ENCODE data around the gene CMTM1. TPM values are rescaled to one million over a fixed set of nuclear protein-coding genes. Genes with fewer than 3 reads are reported as not detected.

Gene CMTM1
- total RNA-seq, 4 donors from 2014 or later: 2.0 to 5.1 (median 2.1) TPM; not detected in 1

DNA sequence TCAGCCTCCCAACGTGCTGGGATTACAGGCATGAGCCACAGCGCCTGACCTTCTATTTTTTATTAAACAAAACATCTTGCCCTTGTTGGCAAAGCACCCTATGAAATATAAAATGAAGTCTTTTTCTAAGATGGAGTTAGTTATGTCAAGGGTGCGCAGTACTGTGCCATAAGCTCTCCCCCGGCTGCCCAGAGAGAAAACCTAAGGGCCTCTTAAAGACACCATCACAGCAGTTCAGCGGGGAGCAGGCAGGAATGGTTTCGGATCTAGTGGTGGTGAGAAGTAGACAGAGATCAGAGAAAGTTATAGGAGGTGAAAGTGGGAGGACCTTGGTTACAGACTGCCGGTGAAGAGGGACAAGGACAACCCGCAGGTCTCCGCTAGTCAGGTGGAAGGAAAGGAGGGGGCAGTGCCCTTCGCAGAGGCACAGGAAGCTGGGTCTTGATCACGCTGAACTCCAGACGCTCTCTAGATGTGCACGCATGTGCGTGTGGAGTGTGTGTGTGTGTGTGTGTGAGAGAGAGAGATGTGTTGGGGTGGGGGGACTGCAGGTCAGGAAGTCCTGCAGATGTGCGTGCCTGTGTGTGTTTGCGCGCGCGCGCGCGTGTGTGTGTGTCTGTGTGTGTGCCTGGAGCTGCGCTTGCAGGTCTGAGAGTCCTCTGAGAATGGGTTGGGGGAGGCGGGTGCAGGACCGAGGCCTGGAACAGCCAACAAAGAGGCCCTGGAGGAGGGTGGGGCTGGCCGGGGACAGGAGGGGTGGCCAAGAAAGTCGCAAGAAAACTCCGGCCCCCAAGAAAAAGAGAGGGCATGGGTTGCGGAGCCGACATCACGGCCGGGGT, 37.5 kb downstream of the CMTM1 start:
- H3K4me1 ChIP-seq: peaks cover 0 to 54% (median 10%) of the 10 kb centered on the region in 4 donors

DNA sequence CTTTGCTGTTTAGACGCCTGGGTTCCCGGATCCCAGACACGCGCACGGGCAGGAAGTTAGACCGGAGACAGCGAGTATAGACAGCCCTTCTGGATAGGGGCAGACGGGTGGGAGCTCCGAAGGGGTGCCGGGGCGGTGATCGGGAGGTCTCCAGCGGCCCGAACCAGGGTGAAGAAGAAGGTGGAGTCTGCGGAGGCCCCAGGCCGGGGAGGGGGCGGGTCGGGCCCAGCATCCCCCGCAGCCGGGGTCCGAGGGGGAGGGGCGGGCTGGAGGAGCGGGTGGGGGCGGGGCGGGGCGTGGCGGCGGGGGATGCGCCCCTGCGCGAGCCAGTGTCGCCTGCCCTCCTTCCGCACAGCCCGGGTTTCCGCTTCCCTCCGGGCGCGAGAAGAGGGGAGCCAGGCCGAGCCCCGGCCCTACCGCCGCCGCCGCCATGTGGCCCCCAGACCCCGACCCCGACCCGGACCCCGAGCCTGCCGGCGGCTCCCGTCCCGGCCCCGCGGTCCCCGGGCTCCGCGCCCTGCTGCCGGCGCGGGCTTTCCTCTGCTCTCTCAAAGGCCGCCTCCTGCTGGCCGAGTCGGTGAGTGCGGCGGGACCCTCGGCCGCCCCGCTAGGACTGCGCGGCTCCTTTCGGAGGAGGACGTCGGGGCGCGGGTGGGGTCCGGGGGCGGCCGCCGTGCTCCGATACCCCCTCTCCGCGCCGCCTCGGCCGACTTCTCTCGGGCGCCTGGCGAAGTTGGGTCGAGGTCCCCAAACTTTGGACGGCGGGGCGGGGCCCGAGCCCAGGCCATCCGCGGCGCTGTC, 38.3 kb downstream of the CMTM1 start, which contains the start of gene CMTM3:
TSS of gene CMTM3 (plus strand) at position 329 of the 801 bp plus-strand sequence. CDS start at position 431, 102 bp downstream.
- peak; percentile 59 to 64 for DNase-seq (ENCODE audit: low spot score in 2 of 2)
- 0 to 1% methylated on average over 25 to 30 of the region's 96 CpGs for WGBS, 2 donors
- peaks cover 0 to 60% (median 15%) of the 10 kb centered on the region in 4 donors for H3K4me1 ChIP-seq

More for the DNA sequence above, 37.5 kb downstream of the CMTM1 start:
- DNase-seq (ENCODE audit: low spot score in 2 of 2): peak; percentile 37 to 51
- peak overlapping the region; percentile 77 to 99 (median 89) for H3K4me3 ChIP-seq
- H3K27ac ChIP-seq: peak overlapping the region; percentile 91 to 98 (median 96)
- TF ChIP-seq EP300 (IDR thresholded peaks at IDR 0.05) (no peak), POLR2A (IDR thresholded peaks at IDR 0.05) (peak in 1 of 2 donors; percentile 22), CTCF (IDR thresholded peaks at IDR 0.05) (no peak)
- no peaks in the 10 kb centered on the region for H3K9me3 ChIP-seq
- no peaks in the 10 kb centered on the region for H3K27me3 ChIP-seq
- peaks cover 0 to under 1% (median 0%) of the 10 kb centered on the region in 3 donors for H3K36me3 ChIP-seq
- WGBS, 2 donors: 6 to 9% methylated on average over 32 of the region's 32 CpGs

GRCh38 chr16:66605177-66605978, 39.1 kb downstream of the CMTM1 start:
- no peaks in the 10 kb centered on the region for H3K27me3 ChIP-seq
- peak overlapping the region; percentile 77 to 99 (median 89) for H3K4me3 ChIP-seq
- DNase-seq (ENCODE audit: low spot score in 2 of 2): peak in 1 of 2 donors; percentile 40
- H3K9me3 ChIP-seq: no peaks in the 10 kb centered on the region
- H3K4me1 ChIP-seq: peaks cover 0 to 59% (median 15%) of the 10 kb centered on the region in 4 donors
- TF ChIP-seq POLR2A (IDR thresholded peaks at IDR 0.05) (no peak), CTCF (IDR thresholded peaks at IDR 0.05) (peak in 1 of 5 experiments; percentile 41)
- H3K27ac ChIP-seq: peak overlapping the region; percentile 91 to 98 (median 96)
- WGBS, 2 donors: 3 to 7% methylated on average over 3 to 45 of the region's 61 CpGs
- peaks cover 0 to 16% (median 0%) of the 10 kb centered on the region in 3 donors for H3K36me3 ChIP-seq

More for the DNA sequence above, 38.3 kb downstream of the CMTM1 start, which contains the start of gene CMTM3:
- Histone ChIP-seq H3K27ac (peak within 1 kb of the TSS; percentile 91 to 98 (median 96)), H3K4me3 (peak within 1 kb of the TSS; percentile 77 to 99 (median 89)), H3K36me3 (peaks cover 0 to 8% (median 0%) of the 10 kb centered on the region in 3 donors), H3K27me3 (no peaks in the 10 kb centered on the region), H3K9me3 (no peaks in the 10 kb centered on the region)
- TF ChIP-seq EP300 (IDR thresholded peaks at IDR 0.05) (peak in 1 of 2 donors; percentile 8), POLR2A (IDR thresholded peaks at IDR 0.05) (peak in 1 of 2 donors; percentile 16), CTCF (IDR thresholded peaks at IDR 0.05) (peak; percentile 77 to 97 (median 92))

DNA sequence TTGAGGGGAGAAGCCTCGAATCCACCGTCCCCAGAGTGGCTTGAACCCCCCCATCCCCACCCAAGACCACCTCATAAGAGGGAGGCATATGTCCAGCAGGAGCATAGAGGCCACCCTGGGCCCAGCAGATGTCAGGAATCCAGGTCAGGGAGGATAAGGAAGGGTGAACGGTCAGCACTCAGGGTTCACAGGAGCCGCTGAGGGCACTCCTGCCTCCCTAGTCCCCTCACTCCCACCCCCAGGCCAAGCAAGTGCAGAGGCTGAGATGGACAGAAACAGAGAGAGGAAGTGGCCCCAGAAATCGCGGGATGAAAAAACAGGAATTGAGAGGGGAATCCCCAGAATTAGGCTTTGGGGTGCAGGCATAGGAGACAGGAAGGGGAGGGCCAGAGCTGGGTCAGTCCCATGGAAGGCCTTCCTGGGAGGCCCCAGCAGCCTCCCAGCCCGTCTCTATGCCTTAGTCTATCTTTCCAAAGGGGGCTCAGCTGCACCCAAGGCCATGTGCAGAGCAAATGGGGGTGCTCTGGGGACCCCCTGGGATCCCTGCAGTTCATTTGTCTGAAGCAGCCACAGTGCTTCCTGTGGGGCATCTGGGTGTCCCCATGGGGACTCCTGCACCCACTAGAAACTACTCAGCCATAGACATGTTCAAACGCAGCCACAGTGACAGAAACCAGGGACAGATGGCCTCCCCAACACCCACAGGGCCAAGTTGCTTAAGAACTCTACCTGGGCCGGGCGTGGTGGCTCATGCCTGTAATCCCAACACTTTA, 39.9 kb downstream of the CMTM1 start:
- Histone ChIP-seq H3K4me1 (peaks cover 0 to 56% (median 15%) of the 10 kb centered on the region in 4 donors), H3K27ac (peak overlapping the region; percentile 91 to 98 (median 96)), H3K36me3 (peaks cover 0 to 24% (median 0%) of the 10 kb centered on the region in 3 donors), H3K4me3 (peak overlapping the region; percentile 77 to 99 (median 89)), H3K9me3 (no peaks in the 10 kb centered on the region), H3K27me3 (no peaks in the 10 kb centered on the region)
- no peak for DNase-seq (ENCODE audit: low spot score in 2 of 2)
- TF ChIP-seq EP300 (IDR thresholded peaks at IDR 0.05) (no peak), POLR2A (IDR thresholded peaks at IDR 0.05) (no peak)
- WGBS, 2 donors: 49 to 53% methylated on average over 8 to 10 of the region's 10 CpGs
